ENCODE measurements around the gene TUBA3E.
A peak's percentile ranks its signal among the peaks of the same experiment; 100 is the strongest.
"Not testable (repeated sequence)": the region's sequence is repeated elsewhere in the genome, so short reads cannot be mapped to it uniquely, and the experiment has no call there.

Gene TUBA3E

GRCh38 chr2:130152136-130152815 is 46.0 kb downstream of the TUBA3E start:
- not testable (repeated sequence) for H3K36me3 Mint-ChIP-seq (ENCODE audit: low read depth); H3K4me3 Mint-ChIP-seq; H3K4me1 Mint-ChIP-seq (ENCODE audit: low read depth); H3K27ac Mint-ChIP-seq; H3K27me3 Mint-ChIP-seq (ENCODE audit: low read depth); H3K9me3 Mint-ChIP-seq

GRCh38 chr2:130151145-130151512 is 47.1 kb downstream of the TUBA3E start:
- H3K4me3 Mint-ChIP-seq; H3K4me1 Mint-ChIP-seq (ENCODE audit: low read depth); H3K27me3 Mint-ChIP-seq (ENCODE audit: low read depth); H3K27ac Mint-ChIP-seq; H3K9me3 Mint-ChIP-seq; H3K36me3 Mint-ChIP-seq (ENCODE audit: low read depth): not testable (repeated sequence)

GRCh38 chr2:130150181-130151144 is 47.8 kb downstream of the TUBA3E start:
- peaks cover 4% of the 10 kb centered on the region for H3K27me3 Mint-ChIP-seq (ENCODE audit: low read depth)
- H3K27ac Mint-ChIP-seq, result no peak overlapping the region
- H3K4me3 Mint-ChIP-seq, result no peak overlapping the region
- H3K36me3 Mint-ChIP-seq (ENCODE audit: low read depth), result peaks cover 8% of the 10 kb centered on the region
- H3K9me3 Mint-ChIP-seq, result no peaks in the 10 kb centered on the region
- H3K4me1 Mint-ChIP-seq (ENCODE audit: low read depth), result peaks cover 4% of the 10 kb centered on the region

- H3K9me3 Mint-ChIP-seq; H3K27ac Mint-ChIP-seq; H3K36me3 Mint-ChIP-seq (ENCODE audit: low read depth); H3K4me3 Mint-ChIP-seq; H3K4me1 Mint-ChIP-seq (ENCODE audit: low read depth); H3K27me3 Mint-ChIP-seq (ENCODE audit: low read depth): not testable (repeated sequence)
These were observed 49.7 kb downstream of the TUBA3E start for GRCh38 chr2:130148515-130148914.

- peak within 1 kb of the TSS; percentile 76 for H3K4me3 Mint-ChIP-seq
- H3K27me3 Mint-ChIP-seq (ENCODE audit: low read depth); H3K9me3 Mint-ChIP-seq; H3K36me3 Mint-ChIP-seq (ENCODE audit: low read depth); H3K27ac Mint-ChIP-seq: not testable (repeated sequence)
- peaks cover 14% of the 10 kb centered on the region for H3K4me1 Mint-ChIP-seq (ENCODE audit: low read depth)
These were observed 53.2 kb downstream of the TUBA3E start, which contains the start of gene CCDC74B for GRCh38 chr2:130145006-130145414. Gene CCDC74B, minus strand, starts transcription at chr2:130145112. Its CDS starts 116 bp downstream, at chr2:130144996.

- not testable (repeated sequence) for H3K9me3 Mint-ChIP-seq; H3K36me3 Mint-ChIP-seq (ENCODE audit: low read depth); H3K27me3 Mint-ChIP-seq (ENCODE audit: low read depth)
- H3K4me1 Mint-ChIP-seq (ENCODE audit: low read depth), result peaks cover 11% of the 10 kb centered on the region
- H3K27ac Mint-ChIP-seq, result peak overlapping the region; percentile 6
- H3K4me3 Mint-ChIP-seq, result peak overlapping the region; percentile 73
These were observed 54.8 kb downstream of the TUBA3E start for GRCh38 chr2:130143266-130144039.

- H3K9me3 Mint-ChIP-seq; H3K4me1 Mint-ChIP-seq (ENCODE audit: low read depth); H3K27ac Mint-ChIP-seq; H3K27me3 Mint-ChIP-seq (ENCODE audit: low read depth); H3K4me3 Mint-ChIP-seq; H3K36me3 Mint-ChIP-seq (ENCODE audit: low read depth): not testable (repeated sequence)
These were observed 55.6 kb downstream of the TUBA3E start for GRCh38 chr2:130142396-130143265.
